Measurements from ENCODE around the gene ECM2.

- TF ChIP-seq, protein P1, sequence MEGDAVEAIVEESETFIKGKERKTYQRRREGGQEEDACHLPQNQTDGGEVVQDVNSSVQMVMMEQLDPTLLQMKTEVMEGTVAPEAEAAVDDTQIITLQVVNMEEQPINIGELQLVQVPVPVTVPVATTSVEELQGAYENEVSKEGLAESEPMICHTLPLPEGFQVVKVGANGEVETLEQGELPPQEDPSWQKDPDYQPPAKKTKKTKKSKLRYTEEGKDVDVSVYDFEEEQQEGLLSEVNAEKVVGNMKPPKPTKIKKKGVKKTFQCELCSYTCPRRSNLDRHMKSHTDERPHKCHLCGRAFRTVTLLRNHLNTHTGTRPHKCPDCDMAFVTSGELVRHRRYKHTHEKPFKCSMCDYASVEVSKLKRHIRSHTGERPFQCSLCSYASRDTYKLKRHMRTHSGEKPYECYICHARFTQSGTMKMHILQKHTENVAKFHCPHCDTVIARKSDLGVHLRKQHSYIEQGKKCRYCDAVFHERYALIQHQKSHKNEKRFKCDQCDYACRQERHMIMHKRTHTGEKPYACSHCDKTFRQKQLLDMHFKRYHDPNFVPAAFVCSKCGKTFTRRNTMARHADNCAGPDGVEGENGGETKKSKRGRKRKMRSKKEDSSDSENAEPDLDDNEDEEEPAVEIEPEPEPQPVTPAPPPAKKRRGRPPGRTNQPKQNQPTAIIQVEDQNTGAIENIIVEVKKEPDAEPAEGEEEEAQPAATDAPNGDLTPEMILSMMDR (IDR thresholded peaks at IDR 0.05 in 2 of 3, conservative IDR thresholded peaks at IDR 0.05 in 1 of 3; ENCODE audit: borderline replicate concordance in 1 of 3, insufficient read depth in 1 of 3, low read depth in 2 of 3, low read length in 2 of 3): no peak
- TF ChIP-seq FOSL1 (IDR thresholded peaks at IDR 0.05; ENCODE audit: low read depth) (no peak), REST (IDR thresholded peaks at IDR 0.05; ENCODE audit: low read depth) (no peak), SIN3A (IDR thresholded peaks at IDR 0.05; ENCODE audit: low read depth) (no peak), ZFX (IDR thresholded peaks at IDR 0.05) (no peak), MAX (IDR thresholded peaks at IDR 0.05) (no peak), TCF7L2 (IDR thresholded peaks at IDR 0.05; ENCODE audit: borderline replicate concordance, extremely low read depth, insufficient read depth, insufficient read length) (no peak), ZNF274 (IDR thresholded peaks at IDR 0.05; ENCODE audit: low read depth, low read length) (no peak), POLR2AphosphoS5 (IDR thresholded peaks at IDR 0.05; ENCODE audit: low read depth, low read length) (no peak), ZBTB33 (IDR thresholded peaks at IDR 0.05; ENCODE audit: extremely low read depth, insufficient replicate concordance, low read length) (no peak), POLR2A (IDR thresholded peaks at IDR 0.05; ENCODE audit: borderline replicate concordance, extremely low read depth, insufficient read depth, insufficient read length) (no peak), RAD21 (IDR thresholded peaks at IDR 0.05; ENCODE audit: low read depth) (no peak)
Measured at GRCh38 chr9:92484563-92484962, 51.2 kb downstream of the ECM2 start.

Data from HCT116 (cell line).